Central memory CD8-positive, alpha-beta T cell (primary cell): Measurements from ENCODE around the gene DHRS13.

ENCODE experiments used
- ATAC-seq: fragments of 150-1000 bp; cut with Tn5 transposase; replicated peaks from 2 replicates; pipeline ENCODE4 v1.10.0; 2022; ENCODE audit warnings: mild to moderate bottlenecking, moderate FRiP score, moderate number of reproducible peaks; ENCODE audit not compliant: poor library complexity, severe bottlenecking; ENCODE audit errors: extremely low read depth
- DNase-seq, 2 donors: peaks; one replicate each; pipeline ENCODE4 v3.0.0; 2021; ENCODE audit warnings: low spot score in 2 of 2
- H3K27ac Mint-ChIP-seq: one replicate; pipeline ENCODE4 v1.8.0; 2022; ENCODE audit warnings: low read depth, mild to moderate bottlenecking, moderate library complexity, mixed read lengths
- H3K27me3 Mint-ChIP-seq: one replicate; pipeline ENCODE4 v1.8.0; 2022; ENCODE audit warnings: mixed read lengths
- H3K36me3 Mint-ChIP-seq: one replicate; pipeline ENCODE4 v1.8.0; 2022; ENCODE audit warnings: mild to moderate bottlenecking, moderate library complexity, mixed read lengths; ENCODE audit not compliant: insufficient read depth
- H3K4me1 Mint-ChIP-seq: one replicate; pipeline ENCODE4 v1.8.0; 2022; ENCODE audit warnings: mixed read lengths
- H3K4me3 Mint-ChIP-seq: one replicate; pipeline ENCODE4 v1.8.0; 2022; ENCODE audit warnings: mild to moderate bottlenecking, moderate library complexity, mixed read lengths
- H3K9me3 Mint-ChIP-seq: one replicate; pipeline ENCODE4 v1.8.0; 2022; ENCODE audit warnings: mixed read lengths

DHRS13 gene

GRCh38 chr17:28926786-28927185 is 23.9 kb upstream of the DHRS13 start:
- DNase-seq, result no peak
- Mint-ChIP-seq H3K36me3 (peaks cover 40% of the 10 kb centered on the region), H3K4me3 (peak overlapping the region; percentile 62), H3K27ac (peak overlapping the region; percentile 92), H3K9me3 (no peaks in the 10 kb centered on the region), H3K27me3 (no peaks in the 10 kb centered on the region), H3K4me1 (peaks cover 60% of the 10 kb centered on the region)
- no peak for ATAC-seq

- peaks cover 60% of the 10 kb centered on the region for H3K4me1 Mint-ChIP-seq
These were observed 23.5 kb upstream of the DHRS13 start for GRCh38 chr17:28926366-28926765.

GRCh38 chr17:28925912-28926365 is 23.1 kb upstream of the DHRS13 start:
- Mint-ChIP-seq H3K27me3 (no peaks in the 10 kb centered on the region), H3K9me3 (no peaks in the 10 kb centered on the region), H3K36me3 (peaks cover 45% of the 10 kb centered on the region), H3K27ac (peak overlapping the region; percentile 92), H3K4me3 (peak overlapping the region; percentile 62), H3K4me1 (peaks cover 60% of the 10 kb centered on the region)
- ATAC-seq (peak; percentile 96), DNase-seq (peak in 1 of 2 donors; percentile 64)

More at GRCh38 chr17:28926366-28926765, 23.5 kb upstream of the DHRS13 start:
- no peaks in the 10 kb centered on the region for H3K27me3 Mint-ChIP-seq
- H3K36me3 Mint-ChIP-seq, result peaks cover 41% of the 10 kb centered on the region
- ATAC-seq (no peak), DNase-seq (no peak)
- no peaks in the 10 kb centered on the region for H3K9me3 Mint-ChIP-seq
- peak overlapping the region; percentile 62 for H3K4me3 Mint-ChIP-seq
- H3K27ac Mint-ChIP-seq, result peak overlapping the region; percentile 92

GRCh38 chr17:28920201-28920600 is 17.3 kb upstream of the DHRS13 start:
- Mint-ChIP-seq H3K27ac (peak overlapping the region; percentile 23), H3K4me1 (peaks cover 24% of the 10 kb centered on the region), H3K9me3 (no peaks in the 10 kb centered on the region), H3K36me3 (peaks cover 79% of the 10 kb centered on the region), H3K27me3 (no peaks in the 10 kb centered on the region), H3K4me3 (no peak overlapping the region)
- DNase-seq (no peak), ATAC-seq (no peak)

GRCh38 chr17:28918295-28918694 is 15.4 kb upstream of the DHRS13 start:
- ATAC-seq, result no peak
- no peaks in the 10 kb centered on the region for H3K27me3 Mint-ChIP-seq
- H3K4me3 Mint-ChIP-seq, result no peak overlapping the region
- H3K36me3 Mint-ChIP-seq, result peaks cover 81% of the 10 kb centered on the region
- no peak overlapping the region for H3K27ac Mint-ChIP-seq
- DNase-seq, result no peak
- no peaks in the 10 kb centered on the region for H3K9me3 Mint-ChIP-seq
- peaks cover 13% of the 10 kb centered on the region for H3K4me1 Mint-ChIP-seq

GRCh38 chr17:28917465-28917864 is 14.6 kb upstream of the DHRS13 start:
- Mint-ChIP-seq H3K9me3 (no peaks in the 10 kb centered on the region), H3K4me1 (peaks cover 13% of the 10 kb centered on the region), H3K27me3 (no peaks in the 10 kb centered on the region), H3K36me3 (peaks cover 81% of the 10 kb centered on the region), H3K27ac (no peak overlapping the region), H3K4me3 (no peak overlapping the region)
- ATAC-seq, result no peak
- DNase-seq, result no peak

- Mint-ChIP-seq H3K27ac (no peak overlapping the region), H3K36me3 (peaks cover 79% of the 10 kb centered on the region), H3K27me3 (no peaks in the 10 kb centered on the region), H3K9me3 (no peaks in the 10 kb centered on the region), H3K4me3 (no peak overlapping the region), H3K4me1 (peaks cover 13% of the 10 kb centered on the region)
- ATAC-seq (no peak), DNase-seq (no peak)
These were observed 14.2 kb upstream of the DHRS13 start for GRCh38 chr17:28917029-28917428.

- H3K36me3 Mint-ChIP-seq, result peaks cover 80% of the 10 kb centered on the region
- peaks cover 13% of the 10 kb centered on the region for H3K4me1 Mint-ChIP-seq
- H3K27ac Mint-ChIP-seq, result peak overlapping the region; percentile 50
- H3K27me3 Mint-ChIP-seq, result no peaks in the 10 kb centered on the region
- H3K4me3 Mint-ChIP-seq, result no peak overlapping the region
- DNase-seq, result peak in 1 of 2 donors; percentile 19
- H3K9me3 Mint-ChIP-seq, result no peaks in the 10 kb centered on the region
- ATAC-seq, result peak; percentile 77
These were observed 13.5 kb upstream of the DHRS13 start for GRCh38 chr17:28916302-28916934.

GRCh38 chr17:28912938-28913333 is 10.1 kb upstream of the DHRS13 start:
- ATAC-seq (no peak), DNase-seq (no peak)
- Mint-ChIP-seq H3K9me3 (no peaks in the 10 kb centered on the region), H3K27me3 (no peaks in the 10 kb centered on the region), H3K4me1 (peaks cover 13% of the 10 kb centered on the region), H3K4me3 (no peak overlapping the region), H3K36me3 (peaks cover 80% of the 10 kb centered on the region), H3K27ac (no peak overlapping the region)

- no peak overlapping the region for H3K4me3 Mint-ChIP-seq
- no peak for DNase-seq
These were observed 9.5 kb upstream of the DHRS13 start for GRCh38 chr17:28912281-28912937.

GRCh38 chr17:28911411-28912045 is 8.6 kb upstream of the DHRS13 start:
- DNase-seq, result no peak
- no peak overlapping the region for H3K27ac Mint-ChIP-seq
- H3K9me3 Mint-ChIP-seq, result no peaks in the 10 kb centered on the region
- H3K4me1 Mint-ChIP-seq, result peaks cover 11% of the 10 kb centered on the region
- no peak overlapping the region for H3K4me3 Mint-ChIP-seq
- H3K27me3 Mint-ChIP-seq, result no peaks in the 10 kb centered on the region
- ATAC-seq, result no peak
- peaks cover 78% of the 10 kb centered on the region for H3K36me3 Mint-ChIP-seq

More at GRCh38 chr17:28912281-28912937, 9.5 kb upstream of the DHRS13 start:
- peaks cover 13% of the 10 kb centered on the region for H3K4me1 Mint-ChIP-seq
- ATAC-seq, result no peak
- no peaks in the 10 kb centered on the region for H3K9me3 Mint-ChIP-seq
- no peak overlapping the region for H3K27ac Mint-ChIP-seq
- H3K27me3 Mint-ChIP-seq, result no peaks in the 10 kb centered on the region
- peaks cover 80% of the 10 kb centered on the region for H3K36me3 Mint-ChIP-seq

- Mint-ChIP-seq H3K27me3 (no peaks in the 10 kb centered on the region), H3K36me3 (peaks cover 77% of the 10 kb centered on the region), H3K9me3 (no peaks in the 10 kb centered on the region), H3K27ac (no peak overlapping the region), H3K4me1 (peaks cover 7% of the 10 kb centered on the region), H3K4me3 (no peak overlapping the region)
- DNase-seq, result no peak
- no peak for ATAC-seq
These were observed 7.7 kb upstream of the DHRS13 start for GRCh38 chr17:28910534-28910933.
